ENCODE measurements around the gene KSR2.

KSR2 gene

GRCh38 chr12:117596968-117597367 is 371.8 kb downstream of the KSR2 start:
- no peak overlapping the region for H3K9ac ChIP-seq (ENCODE audit: low read depth in 1 of 2, low read length in 2 of 2)
- H3K36me3 ChIP-seq (ENCODE audit: control insufficient read depth in 2 of 2, insufficient read depth in 2 of 2, low read length in 2 of 2), result no peaks in the 10 kb centered on the region
- no peaks in the 10 kb centered on the region for H3K4me1 ChIP-seq (ENCODE audit: control insufficient read depth in 2 of 2, insufficient read depth in 2 of 2, low read length in 2 of 2)
- peaks cover 0 to 2% of the 10 kb centered on the region in 2 donors for H3K27me3 ChIP-seq (ENCODE audit: control insufficient read depth in 2 of 2, insufficient read depth in 2 of 2, low read length in 2 of 2)
- H3K4me3 ChIP-seq (ENCODE audit: low read length in 2 of 2), result no peak overlapping the region
- no peaks in the 10 kb centered on the region for H3K9me3 ChIP-seq (ENCODE audit: control insufficient read depth in 2 of 2, low read length in 2 of 2)
- no peak overlapping the region for H3K27ac ChIP-seq (ENCODE audit: low read depth in 2 of 2, low read length in 2 of 2)

- H3K4me1 ChIP-seq (ENCODE audit: control insufficient read depth in 2 of 2, insufficient read depth in 2 of 2, low read length in 2 of 2), result no peaks in the 10 kb centered on the region
- H3K27ac ChIP-seq (ENCODE audit: low read depth in 2 of 2, low read length in 2 of 2), result no peak overlapping the region
- no peak overlapping the region for H3K9ac ChIP-seq (ENCODE audit: low read depth in 1 of 2, low read length in 2 of 2)
- no peaks in the 10 kb centered on the region for H3K36me3 ChIP-seq (ENCODE audit: control insufficient read depth in 2 of 2, insufficient read depth in 2 of 2, low read length in 2 of 2)
- H3K27me3 ChIP-seq (ENCODE audit: control insufficient read depth in 2 of 2, insufficient read depth in 2 of 2, low read length in 2 of 2), result peaks cover 0 to 2% of the 10 kb centered on the region in 2 donors
- no peak overlapping the region for H3K4me3 ChIP-seq (ENCODE audit: low read length in 2 of 2)
- H3K9me3 ChIP-seq (ENCODE audit: control insufficient read depth in 2 of 2, low read length in 2 of 2), result no peaks in the 10 kb centered on the region
These were observed 373.0 kb downstream of the KSR2 start for GRCh38 chr12:117595751-117596150.

GRCh38 chr12:117594481-117594880 is 374.3 kb downstream of the KSR2 start:
- Histone ChIP-seq H3K4me3 (ENCODE audit: low read length in 2 of 2) (no peak overlapping the region), H3K9ac (ENCODE audit: low read depth in 1 of 2, low read length in 2 of 2) (no peak overlapping the region), H3K27me3 (ENCODE audit: control insufficient read depth in 2 of 2, insufficient read depth in 2 of 2, low read length in 2 of 2) (peaks cover 0 to 2% of the 10 kb centered on the region in 2 donors), H3K36me3 (ENCODE audit: control insufficient read depth in 2 of 2, insufficient read depth in 2 of 2, low read length in 2 of 2) (no peaks in the 10 kb centered on the region), H3K27ac (ENCODE audit: low read depth in 2 of 2, low read length in 2 of 2) (no peak overlapping the region), H3K9me3 (ENCODE audit: control insufficient read depth in 2 of 2, low read length in 2 of 2) (peaks cover 0 to 4% of the 10 kb centered on the region in 2 donors), H3K4me1 (ENCODE audit: control insufficient read depth in 2 of 2, insufficient read depth in 2 of 2, low read length in 2 of 2) (no peaks in the 10 kb centered on the region)

- H3K9ac ChIP-seq (ENCODE audit: low read depth in 1 of 2, low read length in 2 of 2), result no peak overlapping the region
- no peaks in the 10 kb centered on the region for H3K4me1 ChIP-seq (ENCODE audit: control insufficient read depth in 2 of 2, insufficient read depth in 2 of 2, low read length in 2 of 2)
- no peak overlapping the region for H3K27ac ChIP-seq (ENCODE audit: low read depth in 2 of 2, low read length in 2 of 2)
- H3K27me3 ChIP-seq (ENCODE audit: control insufficient read depth in 2 of 2, insufficient read depth in 2 of 2, low read length in 2 of 2), result peaks cover 0 to 2% of the 10 kb centered on the region in 2 donors
- peaks cover 0 to 4% of the 10 kb centered on the region in 2 donors for H3K9me3 ChIP-seq (ENCODE audit: control insufficient read depth in 2 of 2, low read length in 2 of 2)
- no peak overlapping the region for H3K4me3 ChIP-seq (ENCODE audit: low read length in 2 of 2)
- H3K36me3 ChIP-seq (ENCODE audit: control insufficient read depth in 2 of 2, insufficient read depth in 2 of 2, low read length in 2 of 2), result no peaks in the 10 kb centered on the region
These were observed 374.9 kb downstream of the KSR2 start for GRCh38 chr12:117593815-117594400.

GRCh38 chr12:117592588-117593305 is 376.0 kb downstream of the KSR2 start:
- Histone ChIP-seq H3K4me3 (ENCODE audit: low read length in 2 of 2) (no peak overlapping the region), H3K4me1 (ENCODE audit: control insufficient read depth in 2 of 2, insufficient read depth in 2 of 2, low read length in 2 of 2) (no peaks in the 10 kb centered on the region), H3K27me3 (ENCODE audit: control insufficient read depth in 2 of 2, insufficient read depth in 2 of 2, low read length in 2 of 2) (peaks cover 0 to 2% of the 10 kb centered on the region in 2 donors), H3K36me3 (ENCODE audit: control insufficient read depth in 2 of 2, insufficient read depth in 2 of 2, low read length in 2 of 2) (no peaks in the 10 kb centered on the region), H3K9me3 (ENCODE audit: control insufficient read depth in 2 of 2, low read length in 2 of 2) (peaks cover 0 to 4% of the 10 kb centered on the region in 2 donors), H3K9ac (ENCODE audit: low read depth in 1 of 2, low read length in 2 of 2) (no peak overlapping the region), H3K27ac (ENCODE audit: low read depth in 2 of 2, low read length in 2 of 2) (no peak overlapping the region)

- Histone ChIP-seq H3K4me3 (ENCODE audit: low read length in 2 of 2) (no peak overlapping the region), H3K27ac (ENCODE audit: low read depth in 2 of 2, low read length in 2 of 2) (no peak overlapping the region), H3K4me1 (ENCODE audit: control insufficient read depth in 2 of 2, insufficient read depth in 2 of 2, low read length in 2 of 2) (no peaks in the 10 kb centered on the region), H3K9me3 (ENCODE audit: control insufficient read depth in 2 of 2, low read length in 2 of 2) (peaks cover 0 to 4% of the 10 kb centered on the region in 2 donors), H3K36me3 (ENCODE audit: control insufficient read depth in 2 of 2, insufficient read depth in 2 of 2, low read length in 2 of 2) (no peaks in the 10 kb centered on the region), H3K9ac (ENCODE audit: low read depth in 1 of 2, low read length in 2 of 2) (no peak overlapping the region), H3K27me3 (ENCODE audit: control insufficient read depth in 2 of 2, insufficient read depth in 2 of 2, low read length in 2 of 2) (peaks cover 0 to 3% of the 10 kb centered on the region in 2 donors)
These were observed 377.8 kb downstream of the KSR2 start for GRCh38 chr12:117590999-117591398.

GRCh38 chr12:117590386-117590785 is 378.4 kb downstream of the KSR2 start:
- Histone ChIP-seq H3K27me3 (ENCODE audit: control insufficient read depth in 2 of 2, insufficient read depth in 2 of 2, low read length in 2 of 2) (peaks cover 0 to 3% of the 10 kb centered on the region in 2 donors), H3K4me3 (ENCODE audit: low read length in 2 of 2) (no peak overlapping the region), H3K9me3 (ENCODE audit: control insufficient read depth in 2 of 2, low read length in 2 of 2) (peaks cover 0 to 4% of the 10 kb centered on the region in 2 donors), H3K4me1 (ENCODE audit: control insufficient read depth in 2 of 2, insufficient read depth in 2 of 2, low read length in 2 of 2) (no peaks in the 10 kb centered on the region), H3K36me3 (ENCODE audit: control insufficient read depth in 2 of 2, insufficient read depth in 2 of 2, low read length in 2 of 2) (no peaks in the 10 kb centered on the region), H3K27ac (ENCODE audit: low read depth in 2 of 2, low read length in 2 of 2) (no peak overlapping the region), H3K9ac (ENCODE audit: low read depth in 1 of 2, low read length in 2 of 2) (no peak overlapping the region)

- Histone ChIP-seq H3K9ac (ENCODE audit: low read depth in 1 of 2, low read length in 2 of 2) (no peak overlapping the region), H3K4me1 (ENCODE audit: control insufficient read depth in 2 of 2, insufficient read depth in 2 of 2, low read length in 2 of 2) (no peaks in the 10 kb centered on the region), H3K27ac (ENCODE audit: low read depth in 2 of 2, low read length in 2 of 2) (no peak overlapping the region), H3K9me3 (ENCODE audit: control insufficient read depth in 2 of 2, low read length in 2 of 2) (peaks cover 0 to 4% of the 10 kb centered on the region in 2 donors), H3K36me3 (ENCODE audit: control insufficient read depth in 2 of 2, insufficient read depth in 2 of 2, low read length in 2 of 2) (no peaks in the 10 kb centered on the region), H3K4me3 (ENCODE audit: low read length in 2 of 2) (no peak overlapping the region), H3K27me3 (ENCODE audit: control insufficient read depth in 2 of 2, insufficient read depth in 2 of 2, low read length in 2 of 2) (peaks cover 0 to 3% of the 10 kb centered on the region in 2 donors)
These were observed 379.8 kb downstream of the KSR2 start for GRCh38 chr12:117589021-117589420.

GRCh38 chr12:117587631-117588287 is 381.0 kb downstream of the KSR2 start:
- Histone ChIP-seq H3K27ac (ENCODE audit: low read depth in 2 of 2, low read length in 2 of 2) (no peak overlapping the region), H3K4me1 (ENCODE audit: control insufficient read depth in 2 of 2, insufficient read depth in 2 of 2, low read length in 2 of 2) (no peaks in the 10 kb centered on the region), H3K9ac (ENCODE audit: low read depth in 1 of 2, low read length in 2 of 2) (no peak overlapping the region), H3K27me3 (ENCODE audit: control insufficient read depth in 2 of 2, insufficient read depth in 2 of 2, low read length in 2 of 2) (peaks cover 0 to 3% of the 10 kb centered on the region in 2 donors), H3K9me3 (ENCODE audit: control insufficient read depth in 2 of 2, low read length in 2 of 2) (peaks cover 0 to 4% of the 10 kb centered on the region in 2 donors), H3K36me3 (ENCODE audit: control insufficient read depth in 2 of 2, insufficient read depth in 2 of 2, low read length in 2 of 2) (no peaks in the 10 kb centered on the region), H3K4me3 (ENCODE audit: low read length in 2 of 2) (no peak overlapping the region)

GRCh38 chr12:117583677-117584225 is 385.0 kb downstream of the KSR2 start:
- H3K9ac ChIP-seq (ENCODE audit: low read depth in 1 of 2, low read length in 2 of 2), result no peak overlapping the region
- no peaks in the 10 kb centered on the region for H3K4me1 ChIP-seq (ENCODE audit: control insufficient read depth in 2 of 2, insufficient read depth in 2 of 2, low read length in 2 of 2)
- peaks cover 0 to 3% of the 10 kb centered on the region in 2 donors for H3K27me3 ChIP-seq (ENCODE audit: control insufficient read depth in 2 of 2, insufficient read depth in 2 of 2, low read length in 2 of 2)
- no peaks in the 10 kb centered on the region for H3K9me3 ChIP-seq (ENCODE audit: control insufficient read depth in 2 of 2, low read length in 2 of 2)
- H3K36me3 ChIP-seq (ENCODE audit: control insufficient read depth in 2 of 2, insufficient read depth in 2 of 2, low read length in 2 of 2), result no peaks in the 10 kb centered on the region
- no peak overlapping the region for H3K27ac ChIP-seq (ENCODE audit: low read depth in 2 of 2, low read length in 2 of 2)
- H3K4me3 ChIP-seq (ENCODE audit: low read length in 2 of 2), result no peak overlapping the region

Measured in mucosa of rectum (tissue), 2 donors.